GM18508 (cell line): ENCODE measurements around the gene REXO1.
"Not testable (repeated sequence)": the region's sequence is repeated elsewhere in the genome, so short reads cannot be mapped to it uniquely, and the experiment has no call there.

Source experiments
- ATAC-seq: cut with Tn5 transposase; IDR thresholded peaks from one replicate; pipeline ENCODE4 v1.9.1; 2021; ENCODE audit warnings: moderate number of reproducible peaks; ENCODE audit not compliant: insufficient read depth, unreplicated experiment

The REXO1 gene

GRCh38 chr19:1799695-1800342 is 48.5 kb downstream of the REXO1 start:
- ATAC-seq: no peak

GRCh38 chr19:1797313-1797712 is 51.0 kb downstream of the REXO1 start:
- not testable (repeated sequence) for ATAC-seq

GRCh38 chr19:1796395-1797142 is 51.7 kb downstream of the REXO1 start:
- no peak for ATAC-seq

DNA sequence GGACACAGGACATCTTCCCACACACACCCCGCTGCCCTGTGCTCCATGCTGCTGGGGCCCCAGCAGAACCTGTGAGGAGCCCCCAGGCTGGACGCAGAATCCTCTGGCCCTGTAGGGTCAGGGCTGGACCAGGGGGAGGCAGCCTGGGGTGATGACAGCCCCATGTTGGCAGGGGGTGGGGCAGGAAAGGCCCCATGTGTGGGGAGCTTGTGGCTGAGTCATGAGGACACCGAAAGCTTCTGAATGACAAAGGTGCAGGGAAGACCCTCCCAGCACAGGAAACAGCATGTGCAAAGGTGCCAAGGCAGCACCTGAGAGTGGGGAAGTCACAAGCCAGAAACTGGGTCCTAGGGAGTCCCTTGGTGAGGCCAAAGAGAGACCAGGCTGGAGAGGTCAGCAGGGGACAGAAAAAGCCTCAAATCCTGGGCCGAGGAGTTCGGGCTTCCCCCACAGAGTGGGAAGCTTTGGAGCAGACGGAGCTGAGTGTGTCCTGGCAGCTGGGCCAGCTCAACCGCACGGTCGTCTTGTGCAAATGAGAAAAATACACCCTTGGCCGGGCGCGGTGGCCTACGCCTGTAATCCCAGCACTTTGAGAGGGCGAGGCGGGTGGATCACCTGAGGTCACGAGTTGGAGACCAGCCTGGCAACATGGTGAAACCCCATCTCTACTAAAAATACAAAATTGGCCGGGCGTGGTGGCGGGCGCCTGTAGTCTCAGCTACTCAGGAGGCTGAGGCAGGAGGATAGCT is 53.7 kb downstream of the REXO1 start:
- ATAC-seq: no peak

GRCh38 chr19:1791879-1792278 is 56.4 kb downstream of the REXO1 start:
- no peak for ATAC-seq

- no peak for ATAC-seq
Observed at GRCh38 chr19:1790054-1790792, 58.1 kb downstream of the REXO1 start.

DNA sequence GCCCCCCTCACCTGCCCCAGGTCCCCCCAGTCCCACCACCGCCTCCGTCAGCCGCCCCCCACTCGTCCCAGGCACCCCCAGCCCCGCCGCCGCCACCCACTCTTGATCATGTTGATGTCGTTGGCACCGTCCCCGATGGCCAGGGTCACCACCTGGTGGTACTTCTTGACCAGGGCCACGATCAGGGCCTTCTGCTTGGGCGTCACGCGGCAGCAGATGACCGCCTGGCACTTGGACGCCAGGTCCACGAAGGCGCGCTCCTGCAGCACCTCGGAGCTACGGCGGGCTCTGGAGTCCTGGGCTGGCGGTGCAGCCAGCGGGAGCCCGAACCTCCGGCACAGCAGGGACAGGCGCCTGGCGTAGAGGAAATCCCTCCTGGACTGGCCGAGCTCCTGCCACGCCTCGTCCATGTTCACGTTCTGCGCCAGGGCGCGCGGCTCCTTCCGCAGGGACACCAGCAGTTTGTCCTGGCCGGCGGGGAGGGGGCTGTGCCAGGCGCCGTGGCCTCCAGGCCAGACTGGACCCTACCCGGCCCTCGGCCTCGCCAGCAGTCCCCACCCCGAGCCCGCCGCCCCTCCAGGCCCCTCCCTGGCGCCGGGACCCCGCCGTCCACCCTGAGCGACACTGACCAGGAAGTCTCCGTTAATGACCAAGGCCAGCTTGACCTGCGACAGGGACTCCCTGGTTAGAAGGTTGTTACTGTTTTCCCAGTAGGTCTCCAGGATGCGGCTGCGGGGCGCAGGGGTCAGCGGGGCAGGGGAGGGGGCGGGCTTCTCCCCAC is 58.8 kb downstream of the REXO1 start:
- ATAC-seq: no peak

DNA sequence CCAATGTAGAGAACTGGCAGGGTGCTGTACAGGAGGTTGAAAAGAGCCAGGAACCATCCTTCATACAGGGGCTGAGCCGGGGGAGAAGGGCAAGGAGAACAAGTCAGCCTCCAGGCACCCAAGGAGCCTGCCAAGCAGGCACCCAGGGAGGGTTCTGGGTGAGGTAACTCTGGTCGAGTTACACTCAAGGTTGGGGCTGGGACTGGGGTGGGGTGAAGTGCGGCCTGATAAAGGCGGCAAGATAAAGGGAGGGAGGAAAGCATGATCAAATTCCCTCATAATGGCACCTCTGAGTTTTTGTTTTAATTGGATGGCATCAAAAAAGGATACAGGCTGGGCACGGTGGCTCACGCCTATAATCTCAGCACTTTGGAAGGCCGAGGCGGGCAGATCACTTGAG is 61.2 kb downstream of the REXO1 start:
- ATAC-seq: no peak

DNA sequence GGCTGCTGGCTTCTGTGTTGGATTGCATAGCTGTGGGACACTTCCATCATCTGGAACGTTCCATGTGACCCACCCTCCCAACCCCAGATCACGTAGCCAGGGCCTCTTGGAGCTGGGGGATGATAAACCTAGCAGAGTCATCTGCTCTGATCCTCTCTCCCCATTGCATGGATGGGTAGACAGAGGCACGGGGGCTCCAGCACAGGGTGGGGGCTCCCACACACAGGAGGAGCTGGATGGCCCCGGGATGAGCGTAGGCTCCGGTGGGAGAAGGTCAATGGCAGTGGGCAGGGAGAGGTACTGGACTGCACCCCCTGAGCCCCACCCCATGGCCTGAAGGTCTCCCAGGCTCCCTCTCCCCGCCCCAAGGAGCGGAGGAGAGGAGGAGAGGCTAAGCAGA is 61.6 kb downstream of the REXO1 start:
- no peak for ATAC-seq

- ATAC-seq: no peak
Observed at GRCh38 chr19:1785310-1785709, 63.0 kb downstream of the REXO1 start.

GRCh38 chr19:1783874-1784273 is 64.4 kb downstream of the REXO1 start:
- no peak for ATAC-seq

- no peak for ATAC-seq
Observed at GRCh38 chr19:1783354-1783753, 64.9 kb downstream of the REXO1 start.

DNA sequence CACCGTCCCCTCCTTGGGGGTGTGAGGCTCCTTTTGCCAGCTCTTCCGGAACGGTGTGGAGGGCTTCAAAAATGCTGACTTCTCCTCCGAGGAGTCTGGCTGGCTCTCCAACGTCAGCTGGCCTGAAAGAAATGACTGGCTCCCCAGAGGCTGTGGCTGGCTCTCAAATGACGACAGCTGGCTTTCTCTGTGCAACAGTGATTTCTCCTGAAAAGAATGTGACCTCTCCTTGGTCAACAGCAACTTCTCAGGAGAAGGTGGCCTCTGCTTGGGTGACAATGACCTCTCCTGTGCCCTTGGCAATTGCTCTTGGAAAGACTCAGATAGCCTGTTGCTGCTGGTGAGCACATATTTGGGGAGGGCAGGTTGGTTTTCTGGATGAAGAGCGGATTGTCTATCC is 65.8 kb downstream of the REXO1 start:
- no peak for ATAC-seq

GRCh38 chr19:1780272-1780958 is 67.9 kb downstream of the REXO1 start:
- ATAC-seq: no peak

- no peak for ATAC-seq
Observed at GRCh38 chr19:1779574-1779973, 68.7 kb downstream of the REXO1 start.

GRCh38 chr19:1777149-1777548 is 71.1 kb downstream of the REXO1 start:
- ATAC-seq: no peak

- no peak for ATAC-seq
Observed at GRCh38 chr19:1776606-1777147, 71.6 kb downstream of the REXO1 start.

GRCh38 chr19:1775951-1776605 is 72.2 kb downstream of the REXO1 start:
- ATAC-seq: no peak
